NCI-H2196 treated with DMSO at 0.1 percent for 48 hours (cell line): ENCODE results near the gene INHBE.
"Not testable (repeated sequence)": the region's sequence is repeated elsewhere in the genome, so short reads cannot be mapped to it uniquely, and the experiment has no call there.

Source experiments
- DNase-seq: peaks from one replicate; lab custom pipeline; 2025; ENCODE audit not compliant: unreplicated experiment; lab: John Stamatoyannopoulos, UW

Gene INHBE

GRCh38 chr12:57454566-57455373, at the start of gene INHBE:
INHBE (plus strand) TSS chr12:57455307; CDS start chr12:57455537, 230 bp downstream.
- DNase-seq, result peak; percentile 51

GRCh38 chr12:57410534-57410933, 44.6 kb upstream of the INHBE start:
- no peak for DNase-seq

- DNase-seq, result not testable (repeated sequence)
These were observed 40.9 kb upstream of the INHBE start for GRCh38 chr12:57414160-57414559.

- no peak for DNase-seq
These were observed 40.0 kb upstream of the INHBE start for GRCh38 chr12:57415088-57415487.

- no peak for DNase-seq
These were observed 38.8 kb upstream of the INHBE start for GRCh38 chr12:57416039-57416996.

GRCh38 chr12:57418255-57418654, 36.9 kb upstream of the INHBE start:
- no peak for DNase-seq

- DNase-seq, result no peak
These were observed 35.6 kb upstream of the INHBE start for GRCh38 chr12:57419495-57419894.

GRCh38 chr12:57420482-57420881, 34.6 kb upstream of the INHBE start:
- no peak for DNase-seq

- DNase-seq, result not testable (repeated sequence)
These were observed 28.2 kb upstream of the INHBE start for GRCh38 chr12:57426948-57427347.

GRCh38 chr12:57428965-57429364, 26.1 kb upstream of the INHBE start:
- DNase-seq, result no peak

- no peak for DNase-seq
These were observed 25.5 kb upstream of the INHBE start for GRCh38 chr12:57429473-57430111.

- DNase-seq, result peak; percentile 68
These were observed 24.8 kb upstream of the INHBE start for GRCh38 chr12:57430112-57430930.

GRCh38 chr12:57430931-57431566, 24.1 kb upstream of the INHBE start, which contains the start of gene R3HDM2:
R3HDM2 (minus strand) TSS chr12:57431043; CDS start chr12:57310428, 120,615 bp downstream.
- peak; percentile 95 for DNase-seq

GRCh38 chr12:57431654-57432188, 23.4 kb upstream of the INHBE start:
- no peak for DNase-seq

GRCh38 chr12:57433370-57433769, 21.7 kb upstream of the INHBE start:
- no peak for DNase-seq

- no peak for DNase-seq
These were observed 20.4 kb upstream of the INHBE start, which contains the start of gene INHBC for GRCh38 chr12:57434517-57435223. INHBC (plus strand) TSS chr12:57434784; CDS start chr12:57434887, 103 bp downstream.

- no peak for DNase-seq
These were observed 19.8 kb upstream of the INHBE start for GRCh38 chr12:57435293-57435692.

- DNase-seq, result no peak
These were observed 16.7 kb upstream of the INHBE start for GRCh38 chr12:57438400-57438799.

- DNase-seq, result no peak
These were observed 15.3 kb upstream of the INHBE start for GRCh38 chr12:57439762-57440266.
